ENCODE data around the gene MPHOSPH10. TPM values are rescaled to one million over a fixed set of nuclear protein-coding genes. Genes with fewer than 3 reads are reported as not detected.
A peak's percentile ranks its signal among the peaks of the same experiment; 100 is the strongest.

The MPHOSPH10 gene
- total and polyA plus RNA-seq, 10 of the 15 experiments (the other 5 are each of a cell fraction or from before 2014, with no cell fraction given): 23.8 to 56.8 (median 41.3) TPM

DNA sequence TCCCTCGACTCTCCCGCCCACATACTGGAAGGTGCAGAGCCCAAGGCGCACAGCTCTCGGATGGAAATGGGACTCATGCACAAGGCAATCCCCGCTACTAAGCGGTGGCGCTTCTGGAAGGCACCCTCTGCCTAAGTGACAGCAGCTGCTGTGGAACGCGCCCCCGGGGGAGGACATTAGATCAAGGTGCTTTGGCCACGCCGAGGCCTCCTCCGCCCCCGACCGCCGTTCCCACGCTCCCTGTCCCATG lies 607 bp upstream of the MPHOSPH10 start:
- H3K4me2 ChIP-seq (ENCODE audit: control insufficient read depth, insufficient read depth): peak overlapping the region; percentile 49
- intact Hi-C loops (cut with micrococcal nuclease; ENCODE audit: unreplicated experiment) (loop anchor here (2.0 kb wide), 2 partner anchors 57 to 65 kb away; no protein-coding TSS in a partner anchor), in situ Hi-C loops (cut with MboI) (no loop called here)
- POLR2A ChIA-PET: interaction anchor here (0.8 to 3.7 kb wide), 5 partner anchors 9 to 61 kb away, joined by 3 to 62 read pairs (median 3); partner anchors contain the start of gene NAGK
- no peaks in the 10 kb centered on the region for H3K27me3 ChIP-seq (replicated peaks in 1 of 2; ENCODE audit: control insufficient read depth in 2 of 2, insufficient read depth in 2 of 2, low read length in 1 of 2)
- peak overlapping the region; percentile 86 for H3K27ac ChIP-seq (ENCODE audit: control insufficient read depth, insufficient read depth)
- no peaks in the 10 kb centered on the region for H3K9me3 ChIP-seq (replicated peaks; ENCODE audit: control insufficient read depth, insufficient read depth, low read length)
- RAD21 ChIA-PET (ENCODE audit: unreplicated experiment): interaction anchor here (1.3 to 3.2 kb wide), 5 partner anchors 25 to 80 kb away, joined by 3 to 28 read pairs (median 13); partner anchors contain the start of gene NAGK
- H3K4me1 ChIP-seq (ENCODE audit: control insufficient read depth, insufficient read depth, low read length): peaks cover 5% of the 10 kb centered on the region; the same call in 1 of the 2 replicates
- FAIRE-seq (no peak), DNase-seq (ENCODE audit: low read depth, low spot score) (peak; percentile 17), ATAC-seq (peak; percentile 70)
- peaks cover 65% of the 10 kb centered on the region for H3K79me2 ChIP-seq (ENCODE audit: control insufficient read depth, insufficient read depth, low read length)
- CTCF ChIA-PET: interaction anchor here (0.7 to 3.9 kb wide), 7 partner anchors 23 to 128 kb away, joined by 3 to 36 read pairs (median 4); partner anchors contain the start of gene NAGK
- peak overlapping the region; percentile 79 for H3K9ac ChIP-seq (ENCODE audit: control insufficient read depth, insufficient read depth, low read length)
- no TSS peak for BruUV-seq (replicated peaks)
- WGBS (ENCODE audit: insufficient coverage, insufficient replicate concordance, low lambda C conversion rate, missing lambda C conversion rate): 1% methylated on average over 11 of the region's 17 CpGs
- peak overlapping the region; percentile 99 for H2AFZ ChIP-seq (ENCODE audit: control insufficient read depth, low read depth, low read length)
- peak overlapping the region; percentile 93 for H3K4me3 ChIP-seq
- H3K36me3 ChIP-seq (ENCODE audit: control insufficient read depth in 2 of 2, insufficient read depth in 2 of 2, low read length in 1 of 2): peaks cover under 1 to 7% of the 10 kb centered on the region in 2 experiments; a peak in 3 of 4 replicates
- SMC1A ChIA-PET (ENCODE audit: uncharacterized antibody, unreplicated experiment): interaction anchor here (1.2 to 3.6 kb wide), 3 partner anchors 29 to 80 kb away, joined by 3 to 40 read pairs (median 6); no protein-coding TSS in a partner anchor
- no peaks in the 10 kb centered on the region for H4K20me1 ChIP-seq (ENCODE audit: control insufficient read depth, insufficient read depth)
- TF ChIP-seq NFIC (IDR thresholded peaks at IDR 0.05; ENCODE audit: low read depth, low read length) (no peak), MYB (IDR thresholded peaks at IDR 0.05; ENCODE audit: borderline replicate concordance, low read depth, low read length) (no peak), RAD21 (IDR thresholded peaks at IDR 0.05; ENCODE audit: insufficient read depth, low read depth, low read length) (no peak), CHD4 (IDR thresholded peaks at IDR 0.05) (no peak), DPF2 (IDR thresholded peaks at IDR 0.05) (no peak), FOS (IDR thresholded peaks at IDR 0.05; ENCODE audit: borderline replicate concordance, extremely low read depth, insufficient read length) (no peak), PAX5 (IDR thresholded peaks at IDR 0.05; ENCODE audit: borderline replicate concordance, low read depth, low read length) (0 out of 2 replicates have a peak, but pooled peaks have one; percentile 9), NRF1 (conservative IDR thresholded peaks at IDR 0.05; ENCODE audit: low read depth, low read length) (no peak), IKZF2 (IDR thresholded peaks at IDR 0.05) (peak; percentile 2 to 12; a peak in 1 of 4 replicates), ETV6 (conservative IDR thresholded peaks at IDR 0.05 in 1 of 2, IDR thresholded peaks at IDR 0.05 in 1 of 2; ENCODE audit: borderline replicate concordance in 1 of 2, low read depth in 1 of 2) (no peak), KLF5 (IDR thresholded peaks at IDR 0.05; ENCODE audit: partially characterized antibody) (no peak), IKZF1 (conservative IDR thresholded peaks at IDR 0.05) (0 out of 2 replicates have a peak, but pooled peaks have one; percentile 53), ASH2L (IDR thresholded peaks at IDR 0.05; ENCODE audit: borderline replicate concordance, low read depth) (peak; percentile 39; the same call in 1 of the 2 replicates)
- TF ChIP-seq, protein P1, sequence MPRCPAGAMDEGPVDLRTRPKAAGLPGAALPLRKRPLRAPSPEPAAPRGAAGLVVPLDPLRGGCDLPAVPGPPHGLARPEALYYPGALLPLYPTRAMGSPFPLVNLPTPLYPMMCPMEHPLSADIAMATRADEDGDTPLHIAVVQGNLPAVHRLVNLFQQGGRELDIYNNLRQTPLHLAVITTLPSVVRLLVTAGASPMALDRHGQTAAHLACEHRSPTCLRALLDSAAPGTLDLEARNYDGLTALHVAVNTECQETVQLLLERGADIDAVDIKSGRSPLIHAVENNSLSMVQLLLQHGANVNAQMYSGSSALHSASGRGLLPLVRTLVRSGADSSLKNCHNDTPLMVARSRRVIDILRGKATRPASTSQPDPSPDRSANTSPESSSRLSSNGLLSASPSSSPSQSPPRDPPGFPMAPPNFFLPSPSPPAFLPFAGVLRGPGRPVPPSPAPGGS (IDR thresholded peaks at IDR 0.05; ENCODE audit: borderline replicate concordance, insufficient read depth, low read depth, low read length, poor library complexity, severe bottlenecking): no peak
- TF ChIP-seq, protein P2, sequence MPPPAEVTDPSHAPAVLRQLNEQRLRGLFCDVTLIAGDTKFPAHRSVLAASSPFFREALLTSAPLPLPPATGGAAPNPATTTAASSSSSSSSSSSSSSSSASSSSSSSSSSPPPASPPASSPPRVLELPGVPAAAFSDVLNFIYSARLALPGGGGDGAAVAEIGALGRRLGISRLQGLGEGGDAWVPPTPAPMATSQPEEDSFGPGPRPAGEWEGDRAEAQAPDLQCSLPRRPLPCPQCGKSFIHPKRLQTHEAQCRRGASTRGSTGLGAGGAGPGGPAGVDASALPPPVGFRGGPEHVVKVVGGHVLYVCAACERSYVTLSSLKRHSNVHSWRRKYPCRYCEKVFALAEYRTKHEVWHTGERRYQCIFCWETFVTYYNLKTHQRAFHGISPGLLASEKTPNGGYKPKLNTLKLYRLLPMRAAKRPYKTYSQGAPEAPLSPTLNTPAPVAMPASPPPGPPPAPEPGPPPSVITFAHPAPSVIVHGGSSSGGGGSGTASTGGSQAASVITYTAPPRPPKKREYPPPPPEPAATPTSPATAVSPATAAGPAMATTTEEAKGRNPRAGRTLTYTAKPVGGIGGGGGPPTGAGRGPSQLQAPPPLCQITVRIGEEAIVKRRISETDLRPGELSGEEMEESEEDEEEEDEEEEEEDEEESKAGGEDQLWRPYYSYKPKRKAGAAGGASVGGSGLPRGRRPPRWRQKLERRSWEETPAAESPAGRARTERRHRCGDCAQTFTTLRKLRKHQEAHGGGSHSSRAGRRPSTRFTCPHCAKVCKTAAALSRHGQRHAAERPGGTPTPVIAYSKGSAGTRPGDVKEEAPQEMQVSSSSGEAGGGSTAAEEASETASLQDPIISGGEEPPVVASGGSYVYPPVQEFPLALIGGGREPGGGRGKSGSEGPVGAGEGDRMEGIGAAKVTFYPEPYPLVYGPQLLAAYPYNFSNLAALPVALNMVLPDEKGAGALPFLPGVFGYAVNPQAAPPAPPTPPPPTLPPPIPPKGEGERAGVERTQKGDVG (CRISPR knock-in tag; IDR thresholded peaks at IDR 0.05): no peak
- TF ChIP-seq, protein P3, sequence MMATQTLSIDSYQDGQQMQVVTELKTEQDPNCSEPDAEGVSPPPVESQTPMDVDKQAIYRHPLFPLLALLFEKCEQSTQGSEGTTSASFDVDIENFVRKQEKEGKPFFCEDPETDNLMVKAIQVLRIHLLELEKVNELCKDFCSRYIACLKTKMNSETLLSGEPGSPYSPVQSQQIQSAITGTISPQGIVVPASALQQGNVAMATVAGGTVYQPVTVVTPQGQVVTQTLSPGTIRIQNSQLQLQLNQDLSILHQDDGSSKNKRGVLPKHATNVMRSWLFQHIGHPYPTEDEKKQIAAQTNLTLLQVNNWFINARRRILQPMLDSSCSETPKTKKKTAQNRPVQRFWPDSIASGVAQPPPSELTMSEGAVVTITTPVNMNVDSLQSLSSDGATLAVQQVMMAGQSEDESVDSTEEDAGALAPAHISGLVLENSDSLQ (IDR thresholded peaks at IDR 0.05): no peak
- TF ChIP-seq, protein P4, sequence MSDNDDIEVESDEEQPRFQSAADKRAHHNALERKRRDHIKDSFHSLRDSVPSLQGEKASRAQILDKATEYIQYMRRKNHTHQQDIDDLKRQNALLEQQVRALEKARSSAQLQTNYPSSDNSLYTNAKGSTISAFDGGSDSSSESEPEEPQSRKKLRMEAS (IDR thresholded peaks at IDR 0.05; ENCODE audit: low read depth, low read length): no peak
